ENCODE results near the gene CIRBP.

CIRBP gene

GRCh38 chr19:1259876-1260748, 9.0 kb upstream of the CIRBP start:
- peak overlapping the region; percentile 56 for H3K9ac ChIP-seq (ENCODE audit: insufficient read length, low read depth)
- H3K9me3 ChIP-seq (ENCODE audit: insufficient read depth, low read length) = no peaks in the 10 kb centered on the region
- peak overlapping the region; percentile 11 for H3K4me3 ChIP-seq (ENCODE audit: insufficient read length, low read depth)
- H3K36me3 ChIP-seq (ENCODE audit: insufficient read depth, insufficient read length, low read length) = peaks cover 43% of the 10 kb centered on the region
- TF ChIP-seq YY1 (IDR thresholded peaks at IDR 0.05; ENCODE audit: insufficient read depth, insufficient read length) = no peak
- TF ChIP-seq SUZ12 (IDR thresholded peaks at IDR 0.05; ENCODE audit: extremely low read depth, insufficient read depth, insufficient read length) = no peak
- TF ChIP-seq ZNF274 (IDR thresholded peaks at IDR 0.05; ENCODE audit: low read depth, low read length) = no peak
- no peak for DNase-seq (ENCODE audit: low read depth, low spot score)
- no peaks in the 10 kb centered on the region for H3K27me3 ChIP-seq (ENCODE audit: insufficient read depth, insufficient read length)
- peaks cover 47% of the 10 kb centered on the region for H3K4me1 ChIP-seq (ENCODE audit: insufficient read depth, insufficient read length)

- no peaks in the 10 kb centered on the region for H3K9me3 ChIP-seq (ENCODE audit: insufficient read depth, low read length)
- DNase-seq (ENCODE audit: low read depth, low spot score) = peak; percentile 92
- TF ChIP-seq YY1 (IDR thresholded peaks at IDR 0.05; ENCODE audit: insufficient read depth, insufficient read length) (no peak), SUZ12 (IDR thresholded peaks at IDR 0.05; ENCODE audit: extremely low read depth, insufficient read depth, insufficient read length) (no peak), ZNF274 (IDR thresholded peaks at IDR 0.05; ENCODE audit: low read depth, low read length) (no peak)
- peaks cover 35% of the 10 kb centered on the region for H3K36me3 ChIP-seq (ENCODE audit: insufficient read depth, insufficient read length, low read length)
- no peaks in the 10 kb centered on the region for H3K27me3 ChIP-seq (ENCODE audit: insufficient read depth, insufficient read length)
- H3K9ac ChIP-seq (ENCODE audit: insufficient read length, low read depth) = peak overlapping the region; percentile 96
- peaks cover 45% of the 10 kb centered on the region for H3K4me1 ChIP-seq (ENCODE audit: insufficient read depth, insufficient read length)
- peak overlapping the region; percentile 91 for H3K4me3 ChIP-seq (ENCODE audit: insufficient read length, low read depth)
These were observed 8.2 kb upstream of the CIRBP start for GRCh38 chr19:1260749-1261537.

GRCh38 chr19:1261538-1261797, 7.7 kb upstream of the CIRBP start:
- peaks cover 32% of the 10 kb centered on the region for H3K36me3 ChIP-seq (ENCODE audit: insufficient read depth, insufficient read length, low read length)
- H3K4me1 ChIP-seq (ENCODE audit: insufficient read depth, insufficient read length) = peaks cover 47% of the 10 kb centered on the region
- TF ChIP-seq ZNF274 (IDR thresholded peaks at IDR 0.05; ENCODE audit: low read depth, low read length) (no peak), SUZ12 (IDR thresholded peaks at IDR 0.05; ENCODE audit: extremely low read depth, insufficient read depth, insufficient read length) (no peak), YY1 (IDR thresholded peaks at IDR 0.05; ENCODE audit: insufficient read depth, insufficient read length) (no peak)
- no peak for DNase-seq (ENCODE audit: low read depth, low spot score)
- no peaks in the 10 kb centered on the region for H3K9me3 ChIP-seq (ENCODE audit: insufficient read depth, low read length)
- peak overlapping the region; percentile 91 for H3K4me3 ChIP-seq (ENCODE audit: insufficient read length, low read depth)
- peak overlapping the region; percentile 96 for H3K9ac ChIP-seq (ENCODE audit: insufficient read length, low read depth)
- no peaks in the 10 kb centered on the region for H3K27me3 ChIP-seq (ENCODE audit: insufficient read depth, insufficient read length)

GRCh38 chr19:1261798-1262622, 7.1 kb upstream of the CIRBP start:
- Histone ChIP-seq H3K27me3 (ENCODE audit: insufficient read depth, insufficient read length) (peaks cover under 1% of the 10 kb centered on the region), H3K4me3 (ENCODE audit: insufficient read length, low read depth) (peak overlapping the region; percentile 91), H3K4me1 (ENCODE audit: insufficient read depth, insufficient read length) (peaks cover 44% of the 10 kb centered on the region), H3K9me3 (ENCODE audit: insufficient read depth, low read length) (no peaks in the 10 kb centered on the region), H3K36me3 (ENCODE audit: insufficient read depth, insufficient read length, low read length) (peaks cover 26% of the 10 kb centered on the region), H3K9ac (ENCODE audit: insufficient read length, low read depth) (peak overlapping the region; percentile 96)
- no peak for DNase-seq (ENCODE audit: low read depth, low spot score)
- TF ChIP-seq ZNF274 (IDR thresholded peaks at IDR 0.05; ENCODE audit: low read depth, low read length) = no peak
- TF ChIP-seq SUZ12 (IDR thresholded peaks at IDR 0.05; ENCODE audit: extremely low read depth, insufficient read depth, insufficient read length) = no peak
- no peak for TF ChIP-seq YY1 (IDR thresholded peaks at IDR 0.05; ENCODE audit: insufficient read depth, insufficient read length)

- no peak for DNase-seq (ENCODE audit: low read depth, low spot score)
- H3K9ac ChIP-seq (ENCODE audit: insufficient read length, low read depth) = peak overlapping the region; percentile 96
- H3K4me1 ChIP-seq (ENCODE audit: insufficient read depth, insufficient read length) = peaks cover 48% of the 10 kb centered on the region
- peaks cover 6% of the 10 kb centered on the region for H3K27me3 ChIP-seq (ENCODE audit: insufficient read depth, insufficient read length)
- peaks cover 20% of the 10 kb centered on the region for H3K36me3 ChIP-seq (ENCODE audit: insufficient read depth, insufficient read length, low read length)
- H3K4me3 ChIP-seq (ENCODE audit: insufficient read length, low read depth) = peak overlapping the region; percentile 91
- no peaks in the 10 kb centered on the region for H3K9me3 ChIP-seq (ENCODE audit: insufficient read depth, low read length)
- TF ChIP-seq SUZ12 (IDR thresholded peaks at IDR 0.05; ENCODE audit: extremely low read depth, insufficient read depth, insufficient read length) = no peak
These were observed 6.5 kb upstream of the CIRBP start for GRCh38 chr19:1262623-1263123.

GRCh38 chr19:1263188-1263587, 5.9 kb upstream of the CIRBP start:
- no peak overlapping the region for H3K4me3 ChIP-seq (ENCODE audit: insufficient read length, low read depth)
- peaks cover 11% of the 10 kb centered on the region for H3K27me3 ChIP-seq (ENCODE audit: insufficient read depth, insufficient read length)
- H3K9me3 ChIP-seq (ENCODE audit: insufficient read depth, low read length) = no peaks in the 10 kb centered on the region
- no peak for TF ChIP-seq SUZ12 (IDR thresholded peaks at IDR 0.05; ENCODE audit: extremely low read depth, insufficient read depth, insufficient read length)
- TF ChIP-seq YY1 (IDR thresholded peaks at IDR 0.05; ENCODE audit: insufficient read depth, insufficient read length) = no peak
- TF ChIP-seq ZNF274 (IDR thresholded peaks at IDR 0.05; ENCODE audit: low read depth, low read length) = no peak
- peaks cover 50% of the 10 kb centered on the region for H3K4me1 ChIP-seq (ENCODE audit: insufficient read depth, insufficient read length)
- no peak for DNase-seq (ENCODE audit: low read depth, low spot score)
- peaks cover 16% of the 10 kb centered on the region for H3K36me3 ChIP-seq (ENCODE audit: insufficient read depth, insufficient read length, low read length)
- peak overlapping the region; percentile 96 for H3K9ac ChIP-seq (ENCODE audit: insufficient read length, low read depth)
